Measurements from ENCODE around the gene EPHA7. TPM values are rescaled to one million over a fixed set of nuclear protein-coding genes. Genes with fewer than 3 reads are reported as not detected.

Gene EPHA7
- total RNA-seq, 1 experiment from 2014 or later = not detected

- no peak for TF ChIP-seq SRF (IDR thresholded peaks at IDR 0.05; ENCODE audit: low read depth)
Observed at GRCh38 chr6:93454533-93454932, 35.2 kb upstream of the EPHA7 start (continued).

DNA sequence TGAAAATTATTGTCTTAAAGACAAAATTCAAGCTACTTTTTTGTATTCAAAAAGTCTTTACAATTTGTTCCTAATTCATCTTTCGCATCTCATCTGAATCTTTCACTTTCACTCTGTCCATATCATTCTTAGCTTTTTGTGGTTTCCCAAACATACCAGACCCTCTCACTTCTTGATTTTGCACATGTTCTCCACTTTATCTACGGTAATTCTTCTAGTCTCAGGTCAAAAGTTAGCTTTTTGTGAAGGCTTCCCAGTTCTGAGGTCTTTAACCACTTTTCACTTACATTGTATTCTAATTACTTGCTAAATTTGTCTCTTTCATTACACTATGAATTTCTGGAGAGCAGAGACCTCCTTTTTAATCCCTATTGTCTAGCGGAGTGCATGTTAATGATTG, 34.6 kb upstream of the EPHA7 start:
- Histone ChIP-seq H2AFZ (ENCODE audit: low read depth, low read length, poor library complexity, severe bottlenecking) (no peak overlapping the region), H3K36me3 (ENCODE audit: control insufficient read depth in 1 of 2, insufficient read depth in 2 of 2, low read length in 2 of 2) (no peaks in the 10 kb centered on the region), H3K9ac (ENCODE audit: low read length) (no peak overlapping the region), H3K4me1 (ENCODE audit: control insufficient read depth in 1 of 2, insufficient read depth in 2 of 2, low read length in 2 of 2) (no peaks in the 10 kb centered on the region), H3K27ac (ENCODE audit: low read depth, low read length) (no peak overlapping the region), H3K4me3 (replicated peaks in 1 of 2; ENCODE audit: low read depth in 1 of 2, low read length in 2 of 2) (no peak overlapping the region), H4K20me1 (ENCODE audit: insufficient read depth) (no peaks in the 10 kb centered on the region; the same call in 1 of the 2 replicates), H3K79me2 (ENCODE audit: insufficient read depth, low read length) (no peaks in the 10 kb centered on the region), H3K9me2 (ENCODE audit: insufficient read depth) (no peaks in the 10 kb centered on the region), H3K4me2 (ENCODE audit: low read length) (no peak overlapping the region), H3K9me3 (ENCODE audit: control insufficient read depth in 1 of 2, insufficient read depth in 1 of 2, low read depth in 1 of 2, low read length in 2 of 2) (peaks cover 3 to 13% of the 10 kb centered on the region in 2 experiments; a peak in 2 of 4 replicates), H3K27me3 (ENCODE audit: insufficient read depth, low read length) (no peaks in the 10 kb centered on the region)
- ATAC-seq = no peak
- TF ChIP-seq CTCF (IDR thresholded peaks at IDR 0.05 in 2 of 3, conservative IDR thresholded peaks at IDR 0.05 in 1 of 3; ENCODE audit: borderline replicate concordance in 1 of 3, insufficient read depth in 1 of 3, low read depth in 2 of 3, low read length in 2 of 3) = no peak
- TF ChIP-seq SRF (IDR thresholded peaks at IDR 0.05; ENCODE audit: low read depth) = no peak
- TF ChIP-seq EZH2 (IDR thresholded peaks at IDR 0.05) = no peak
- TF ChIP-seq POLR2AphosphoS5 (IDR thresholded peaks at IDR 0.05; ENCODE audit: low read depth, low read length) = no peak
- no peak for TF ChIP-seq CEBPB (IDR thresholded peaks at IDR 0.05; ENCODE audit: low read depth)
- no peak for TF ChIP-seq EZH2phosphoT487 (IDR thresholded peaks at IDR 0.05; ENCODE audit: borderline replicate concordance)
- TF ChIP-seq CBX3 (IDR thresholded peaks at IDR 0.05; ENCODE audit: low read depth) = no peak
- no peak for TF ChIP-seq SP1 (IDR thresholded peaks at IDR 0.05; ENCODE audit: low read depth)
- TF ChIP-seq POLR2A (IDR thresholded peaks at IDR 0.05; ENCODE audit: borderline replicate concordance, extremely low read depth, insufficient read depth, insufficient read length) = no peak
- ChIA-PET RAD21 (ENCODE audit: low non-redundant PET in 1 of 2, low total read pairs in 2 of 2, uncharacterized antibody in 2 of 2, unreplicated experiment in 2 of 2) (no interaction called here), POLR2A (no interaction called here), CTCF (no interaction called here)
- intact Hi-C loops (cut with micrococcal nuclease) = no loop called here
- no TSS peak for BruUV-seq (replicated peaks)
- no peak for DNase-seq (ENCODE audit: low read depth, low spot score)
